ENCODE measurements around the gene EXOC3L4.
A peak's percentile ranks its signal among the peaks of the same experiment; 100 is the strongest.

EXOC3L4 gene

DNA sequence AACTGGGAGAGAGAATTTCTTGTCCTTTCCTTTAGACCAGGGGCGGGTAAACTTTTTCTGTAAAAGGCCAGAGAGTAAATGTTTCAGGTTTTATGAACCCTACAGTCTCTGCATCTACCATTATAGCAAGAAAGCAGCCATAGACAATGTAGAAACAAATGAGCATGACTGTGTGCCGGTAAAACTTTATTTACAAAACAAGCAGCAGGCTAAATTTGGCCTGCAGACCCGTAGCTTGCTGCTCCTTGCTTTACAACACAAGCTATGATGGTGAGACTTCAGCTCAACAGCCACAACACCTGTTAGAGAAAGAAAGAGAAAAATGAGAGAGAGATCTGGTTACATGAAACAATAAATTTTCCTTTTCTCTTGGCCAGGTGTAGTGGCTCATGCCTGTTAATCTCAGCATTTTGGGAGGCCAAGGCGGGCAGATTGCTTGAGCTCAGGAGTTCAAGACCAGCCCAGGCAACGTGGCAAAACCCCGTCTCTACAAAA lies 33.0 kb upstream of the EXOC3L4 start:
- Mint-ChIP-seq H3K4me1 (peaks cover 23% of the 10 kb centered on the region), H3K27me3 (ENCODE audit: low read depth) (peaks cover 3% of the 10 kb centered on the region), H3K4me3 (no peak overlapping the region), H3K36me3 (ENCODE audit: low read depth) (no peaks in the 10 kb centered on the region), H3K27ac (no peak overlapping the region), H3K9me3 (no peaks in the 10 kb centered on the region)
- TF ChIP-seq, protein P1, sequence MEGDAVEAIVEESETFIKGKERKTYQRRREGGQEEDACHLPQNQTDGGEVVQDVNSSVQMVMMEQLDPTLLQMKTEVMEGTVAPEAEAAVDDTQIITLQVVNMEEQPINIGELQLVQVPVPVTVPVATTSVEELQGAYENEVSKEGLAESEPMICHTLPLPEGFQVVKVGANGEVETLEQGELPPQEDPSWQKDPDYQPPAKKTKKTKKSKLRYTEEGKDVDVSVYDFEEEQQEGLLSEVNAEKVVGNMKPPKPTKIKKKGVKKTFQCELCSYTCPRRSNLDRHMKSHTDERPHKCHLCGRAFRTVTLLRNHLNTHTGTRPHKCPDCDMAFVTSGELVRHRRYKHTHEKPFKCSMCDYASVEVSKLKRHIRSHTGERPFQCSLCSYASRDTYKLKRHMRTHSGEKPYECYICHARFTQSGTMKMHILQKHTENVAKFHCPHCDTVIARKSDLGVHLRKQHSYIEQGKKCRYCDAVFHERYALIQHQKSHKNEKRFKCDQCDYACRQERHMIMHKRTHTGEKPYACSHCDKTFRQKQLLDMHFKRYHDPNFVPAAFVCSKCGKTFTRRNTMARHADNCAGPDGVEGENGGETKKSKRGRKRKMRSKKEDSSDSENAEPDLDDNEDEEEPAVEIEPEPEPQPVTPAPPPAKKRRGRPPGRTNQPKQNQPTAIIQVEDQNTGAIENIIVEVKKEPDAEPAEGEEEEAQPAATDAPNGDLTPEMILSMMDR (IDR thresholded peaks at IDR 0.05; ENCODE audit: unreplicated experiment in 3 of 3), result no peak

DNA sequence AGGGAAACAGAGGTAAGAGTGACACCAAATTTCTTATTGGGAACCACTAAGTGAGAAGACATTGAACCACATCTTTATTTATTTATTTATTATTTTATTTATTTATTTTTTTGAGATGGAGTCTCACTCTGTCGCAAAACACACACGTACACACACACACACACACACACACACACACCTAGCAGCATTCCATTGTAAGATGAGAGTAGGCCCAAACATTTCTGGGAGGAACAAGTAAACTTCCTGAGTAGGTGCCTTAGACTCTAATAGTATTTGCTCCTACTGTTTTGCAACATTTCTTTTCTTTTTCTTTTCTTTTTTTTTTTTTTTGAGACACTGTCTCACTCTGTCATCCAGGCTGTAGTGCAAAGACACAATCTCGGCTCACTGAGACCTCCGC lies 30.1 kb upstream of the EXOC3L4 start:
- Mint-ChIP-seq H3K9me3 (no peaks in the 10 kb centered on the region), H3K4me3 (no peak overlapping the region), H3K27me3 (ENCODE audit: low read depth) (peaks cover 7% of the 10 kb centered on the region), H3K4me1 (peaks cover 16% of the 10 kb centered on the region), H3K36me3 (ENCODE audit: low read depth) (no peaks in the 10 kb centered on the region), H3K27ac (no peak overlapping the region)
- TF ChIP-seq, protein P1 (IDR thresholded peaks at IDR 0.05; ENCODE audit: unreplicated experiment in 3 of 3), result no peak

DNA sequence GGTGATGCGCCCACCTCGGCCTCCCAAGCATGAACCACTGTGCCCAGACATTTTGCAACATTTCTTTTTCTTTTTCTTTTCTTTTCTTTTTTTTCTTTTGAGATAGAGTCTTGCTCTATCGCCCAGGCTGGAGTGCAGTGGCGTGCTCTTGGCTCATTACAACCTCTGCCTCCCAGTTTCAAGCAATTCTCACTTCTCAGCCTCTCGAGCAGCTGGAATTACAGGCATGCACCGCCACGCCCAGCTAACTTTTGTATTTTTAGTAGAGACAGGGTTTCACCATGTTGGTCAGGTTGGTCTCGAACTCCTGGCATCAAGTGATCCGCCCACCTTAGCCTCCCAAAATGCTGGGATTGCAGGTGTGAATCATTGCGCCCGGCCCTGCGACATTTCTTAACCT lies 29.5 kb upstream of the EXOC3L4 start:
- Mint-ChIP-seq H3K4me1 (peaks cover 11% of the 10 kb centered on the region), H3K27ac (no peak overlapping the region), H3K4me3 (no peak overlapping the region), H3K27me3 (ENCODE audit: low read depth) (peaks cover 7% of the 10 kb centered on the region), H3K36me3 (ENCODE audit: low read depth) (no peaks in the 10 kb centered on the region), H3K9me3 (no peaks in the 10 kb centered on the region)
- TF ChIP-seq, protein P1 (IDR thresholded peaks at IDR 0.05; ENCODE audit: unreplicated experiment in 3 of 3), result no peak

DNA sequence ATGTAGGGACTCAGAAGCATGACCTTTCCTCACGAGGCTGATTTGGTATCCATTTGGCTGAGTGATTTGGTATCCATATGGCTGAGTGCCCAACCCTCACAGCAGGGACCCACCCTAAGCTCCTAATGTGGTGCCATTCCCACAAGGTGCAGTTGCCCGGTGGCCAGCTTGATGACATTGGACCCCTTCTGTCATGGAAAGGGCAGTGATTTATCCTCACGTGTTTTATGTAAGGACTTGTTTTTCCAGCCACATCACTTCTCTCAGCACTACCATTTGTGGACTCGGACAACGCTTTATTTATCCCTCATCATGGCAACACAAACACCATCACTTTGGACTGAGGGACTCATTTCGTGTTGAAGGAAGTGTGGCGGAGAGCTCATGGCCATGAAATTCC lies 28.7 kb upstream of the EXOC3L4 start:
- Mint-ChIP-seq H3K36me3 (ENCODE audit: low read depth) (no peaks in the 10 kb centered on the region), H3K27ac (no peak overlapping the region), H3K4me1 (peaks cover 7% of the 10 kb centered on the region), H3K4me3 (no peak overlapping the region), H3K27me3 (ENCODE audit: low read depth) (peaks cover 7% of the 10 kb centered on the region), H3K9me3 (no peaks in the 10 kb centered on the region)
- TF ChIP-seq, protein P1 (IDR thresholded peaks at IDR 0.05; ENCODE audit: unreplicated experiment in 3 of 3), result no peak

DNA sequence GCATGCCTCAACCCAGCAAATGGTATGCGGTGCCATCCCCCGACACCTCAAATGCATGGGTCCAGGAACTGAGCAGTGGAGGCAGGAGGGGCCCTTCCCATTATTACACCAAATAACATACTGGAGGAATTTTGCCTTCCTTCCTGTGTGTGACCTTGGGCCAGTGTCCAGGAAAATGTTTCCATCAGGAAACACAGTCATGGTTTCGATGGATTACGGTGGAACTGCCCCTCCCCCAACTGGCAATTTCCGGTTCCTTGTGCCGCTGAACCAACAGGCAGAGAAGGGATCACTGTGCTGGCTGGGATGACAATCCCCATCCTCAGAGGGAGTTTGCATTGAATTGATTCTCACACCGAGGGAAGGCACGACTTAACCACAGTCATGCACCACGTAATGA lies 28.1 kb upstream of the EXOC3L4 start:
- Mint-ChIP-seq H3K4me3 (no peak overlapping the region), H3K27ac (no peak overlapping the region), H3K27me3 (ENCODE audit: low read depth) (peaks cover 7% of the 10 kb centered on the region), H3K9me3 (no peaks in the 10 kb centered on the region), H3K36me3 (ENCODE audit: low read depth) (no peaks in the 10 kb centered on the region), H3K4me1 (peaks cover 7% of the 10 kb centered on the region)
- TF ChIP-seq, protein P1 (IDR thresholded peaks at IDR 0.05; ENCODE audit: unreplicated experiment in 3 of 3), result no peak

DNA sequence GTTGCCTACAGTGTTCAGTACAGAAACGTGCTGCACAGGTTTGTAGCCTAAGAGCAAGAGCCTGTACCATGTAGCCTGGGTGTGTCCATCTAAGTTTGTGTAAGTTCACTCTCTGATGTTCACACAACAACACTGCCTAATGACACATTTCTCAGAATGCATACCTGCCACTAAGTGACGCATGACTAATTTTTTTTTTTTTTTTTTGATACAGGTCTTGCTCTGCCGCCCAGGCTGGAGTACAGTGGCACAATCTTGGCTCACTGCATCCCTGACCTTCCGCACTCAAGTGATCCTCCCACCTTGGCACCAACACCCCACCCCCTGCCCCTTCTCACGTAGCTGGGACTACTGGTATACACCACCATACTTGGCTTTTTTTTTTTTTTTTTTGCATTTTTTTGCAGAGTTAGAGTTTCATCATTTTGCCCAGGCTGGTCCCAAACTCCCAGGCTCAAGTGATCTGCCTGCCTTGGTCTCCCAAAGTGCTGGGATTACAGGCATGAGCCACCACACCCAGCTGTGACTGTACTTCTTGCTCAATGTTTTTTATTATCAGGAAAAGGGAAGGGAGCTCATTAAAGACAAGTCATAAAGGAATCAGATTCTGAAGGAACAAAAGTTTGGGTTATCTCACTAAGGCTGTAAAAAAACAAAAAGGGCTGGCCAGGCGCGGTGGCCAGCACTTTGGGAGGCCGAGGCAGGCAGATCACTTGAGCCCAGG lies 27.1 kb upstream of the EXOC3L4 start:
- H3K4me1 Mint-ChIP-seq, result peaks cover 7% of the 10 kb centered on the region
- no peaks in the 10 kb centered on the region for H3K9me3 Mint-ChIP-seq
- H3K36me3 Mint-ChIP-seq (ENCODE audit: low read depth), result no peaks in the 10 kb centered on the region
- peak overlapping the region in 2 of 3 experiments; percentile 71 to 75 for H3K27ac Mint-ChIP-seq
- TF ChIP-seq, protein P1 (IDR thresholded peaks at IDR 0.05; ENCODE audit: unreplicated experiment in 3 of 3), result no peak
- H3K27me3 Mint-ChIP-seq (ENCODE audit: low read depth), result peaks cover 7% of the 10 kb centered on the region
- H3K4me3 Mint-ChIP-seq, result no peak overlapping the region
